GM12891 (cell line): Measurements from ENCODE around the gene ZNF776. TPM values are rescaled to one million over a fixed set of nuclear protein-coding genes. Genes with fewer than 3 reads are reported as not detected.
"Not testable (repeated sequence)": the region's sequence is repeated elsewhere in the genome, so short reads cannot be mapped to it uniquely, and the experiment has no call there.

Experiments
- DNase-seq: peaks from one replicate; pipeline ENCODE4 v3.0.0; 2011; ENCODE audit warnings: low spot score; ENCODE audit not compliant: insufficient read length
- FAIRE-seq: peaks from 2 replicates; lab custom pipeline; 2011; peaks lifted over from hg19 to GRCh38; lab: Jason Lieb, UNC
- PAX5 ChIP-seq: IDR thresholded peaks from 2 replicates; pipeline ENCODE4 v1.6.1; 2011; ENCODE audit warnings: low read length, moderate library complexity, mild to moderate bottlenecking; ENCODE audit not compliant: insufficient read depth, severe bottlenecking
- POLR2A ChIP-seq: IDR thresholded peaks from 2 replicates; pipeline ENCODE4 v1.6.1; 2011; ENCODE audit warnings: low read depth, low read length, control low read depth
- POLR2AphosphoS5 ChIP-seq: IDR thresholded peaks from 2 replicates; pipeline ENCODE4 v1.6.1; 2011; ENCODE audit warnings: low read depth, low read length, control low read depth
- POU2F2 ChIP-seq: IDR thresholded peaks from 2 replicates; pipeline ENCODE4 v1.6.1; 2011; ENCODE audit warnings: low read depth, mild to moderate bottlenecking, control low read depth, low read length, moderate library complexity
- SPI1 ChIP-seq: IDR thresholded peaks from 2 replicates; pipeline ENCODE4 v1.6.1; 2011; ENCODE audit warnings: low read depth, low read length, control low read depth
- TAF1 ChIP-seq: IDR thresholded peaks from 2 replicates; pipeline ENCODE4 v1.6.1; 2011; ENCODE audit warnings: low read depth, low read length, control low read depth
- polyA plus RNA-seq: library from polyadenylated mRNA; unstranded; fragments of >200 nt; gene quantifications from one replicate; pipeline ENCODE4 v1.2.1, GENCODE V29; 2012; ENCODE audit warnings: low read depth, missing spikeins, inconsistent platforms; ENCODE audit not compliant: missing spikeins

ZNF776 gene
- polyA plus RNA-seq: 8.2 TPM

DNA sequence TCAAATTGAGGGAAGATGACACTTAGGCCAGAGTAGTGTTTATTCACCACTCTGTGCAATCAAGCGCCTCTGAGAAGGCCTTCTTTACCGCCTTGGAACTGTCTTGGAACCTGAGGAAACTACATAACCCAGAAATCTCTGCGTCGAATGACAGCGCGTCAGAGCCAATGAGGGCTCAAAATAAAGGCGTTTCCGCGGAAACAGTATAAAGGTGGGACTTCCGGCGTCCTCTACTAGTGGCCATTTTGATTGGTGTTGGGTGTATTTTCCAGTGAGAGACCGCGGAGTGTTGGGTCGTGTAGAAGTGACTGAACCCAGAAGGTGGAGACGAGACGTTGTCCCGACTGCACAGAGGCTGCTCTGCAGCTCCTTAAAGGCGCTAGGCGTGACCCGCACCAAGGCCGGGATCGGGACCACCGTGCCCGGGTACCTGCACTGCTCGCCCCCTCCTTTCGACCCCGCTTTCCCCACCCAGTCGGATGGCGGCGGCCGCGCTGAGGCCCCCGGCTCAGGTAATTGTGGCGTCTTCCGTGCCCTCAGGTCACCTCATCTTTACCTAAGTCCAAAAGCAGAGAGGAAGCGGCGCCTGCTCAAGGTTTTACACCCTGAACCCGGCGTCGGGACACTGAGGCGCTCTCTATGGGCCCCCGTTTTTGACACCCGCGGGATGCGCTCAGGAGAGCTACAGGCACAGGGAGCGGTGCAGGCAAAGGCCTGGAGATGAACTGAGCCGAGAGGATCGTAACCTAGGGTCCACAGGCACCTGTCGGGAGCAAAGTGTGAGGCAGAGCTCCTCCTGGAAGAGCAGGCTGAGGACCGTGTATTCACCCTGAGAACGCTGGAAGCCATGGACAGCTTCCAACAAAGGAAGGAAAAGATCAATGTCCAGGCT, at the start of gene ZNF776:
TSS of gene ZNF776 (plus strand) at position 236 of the 892 bp plus-strand sequence. CDS start at position 480, 244 bp downstream.
- FAIRE-seq (peak; percentile 94), DNase-seq (peak; percentile 80)
- TF ChIP-seq TAF1 (peak; percentile 73; the same call in 1 of the 2 replicates), SPI1 (no peak), POLR2A (peak; percentile 92), POU2F2 (peak; percentile 23; the same call in 1 of the 2 replicates), POLR2AphosphoS5 (peak; percentile 88)

DNA sequence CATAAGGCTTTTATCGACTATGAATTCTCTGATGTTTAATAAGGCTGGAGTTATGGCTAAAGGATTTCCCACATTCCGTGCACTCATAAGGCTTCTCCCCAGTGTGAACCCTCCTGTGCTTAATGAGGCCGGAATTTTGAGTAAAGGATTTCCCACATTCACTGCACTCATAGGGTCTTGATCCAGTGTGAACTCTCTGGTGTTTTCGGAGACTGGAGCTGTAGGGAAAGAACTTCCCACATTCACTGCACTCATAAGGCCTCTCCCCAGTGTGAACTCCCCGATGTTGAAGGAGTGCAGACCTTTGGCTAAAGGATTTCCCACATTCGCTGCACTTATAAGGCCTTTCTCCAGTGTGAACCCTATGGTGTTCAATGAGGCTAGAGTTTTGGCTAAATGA, 45.0 kb upstream of the ZNF776 start:
- FAIRE-seq (no peak), DNase-seq (no peak)
- TF ChIP-seq SPI1 (no peak), PAX5 (no peak), POLR2A (no peak), TAF1 (no peak), POU2F2 (no peak), POLR2AphosphoS5 (no peak)

DNA sequence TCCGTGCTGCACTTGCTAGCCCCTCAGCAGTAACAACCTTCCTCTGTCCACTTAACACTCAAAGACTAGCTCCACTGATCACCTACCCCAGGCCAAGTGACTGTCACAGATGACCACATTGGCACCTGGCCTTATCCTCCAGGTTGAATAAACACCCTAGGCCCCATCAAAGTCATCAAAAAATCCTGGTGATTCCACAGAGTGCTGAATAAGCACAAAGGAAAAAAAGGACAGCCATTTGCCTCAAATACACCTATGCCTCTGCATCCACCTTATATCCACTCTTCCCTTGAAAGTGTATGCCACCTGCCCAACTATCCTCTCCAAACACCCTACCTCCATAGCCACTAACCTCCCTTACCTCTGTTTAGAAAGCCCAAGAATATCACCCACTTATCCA, 40.3 kb upstream of the ZNF776 start:
- DNase-seq (no peak), FAIRE-seq (no peak)
- TF ChIP-seq POLR2AphosphoS5: no peak
- TF ChIP-seq TAF1: no peak
- TF ChIP-seq SPI1: no peak
- no peak for TF ChIP-seq PAX5
- TF ChIP-seq POU2F2: no peak
- TF ChIP-seq POLR2A: no peak

DNA sequence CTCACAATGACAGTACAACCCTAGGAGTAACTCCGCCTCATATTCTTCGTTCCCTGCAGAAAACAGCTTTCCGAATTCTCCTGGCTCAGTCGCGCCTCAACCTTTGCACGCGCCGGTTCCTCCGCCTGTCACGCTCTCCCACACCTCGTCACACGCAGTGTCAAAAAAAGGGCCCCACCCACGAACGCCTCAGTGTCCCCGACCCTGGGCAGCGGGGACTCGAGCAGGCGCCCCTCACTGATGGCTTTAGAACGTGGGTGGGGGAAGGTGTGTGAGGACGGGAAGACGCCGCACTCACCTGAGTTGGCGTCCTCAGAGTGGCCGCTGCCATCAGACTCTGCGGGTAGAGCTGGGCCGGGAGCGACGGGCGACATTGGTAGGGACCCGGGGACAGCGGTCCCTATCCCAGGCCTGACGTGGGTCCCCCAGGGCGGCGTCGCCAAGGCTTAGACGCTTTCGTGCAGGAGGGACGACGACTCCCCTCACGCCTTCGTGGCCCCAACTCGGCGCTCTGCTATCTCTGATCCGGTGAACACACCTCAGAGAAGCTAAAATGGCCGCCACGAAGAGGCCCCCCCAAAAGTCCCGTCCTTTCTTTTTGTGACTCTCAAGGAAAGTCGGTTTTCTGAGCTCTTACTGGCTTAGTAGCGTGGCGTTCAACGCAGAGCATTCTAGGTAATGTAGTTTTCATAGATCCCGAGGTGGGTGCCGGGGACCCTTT, 37.8 kb upstream of the ZNF776 start, which contains the start of gene ZNF154:
TSS of gene ZNF154 (minus strand) at position 564 of the 721 bp plus-strand sequence. CDS start at position 331, 233 bp downstream.
- peak; percentile 41 for FAIRE-seq
- peak; percentile 56 for DNase-seq

DNA sequence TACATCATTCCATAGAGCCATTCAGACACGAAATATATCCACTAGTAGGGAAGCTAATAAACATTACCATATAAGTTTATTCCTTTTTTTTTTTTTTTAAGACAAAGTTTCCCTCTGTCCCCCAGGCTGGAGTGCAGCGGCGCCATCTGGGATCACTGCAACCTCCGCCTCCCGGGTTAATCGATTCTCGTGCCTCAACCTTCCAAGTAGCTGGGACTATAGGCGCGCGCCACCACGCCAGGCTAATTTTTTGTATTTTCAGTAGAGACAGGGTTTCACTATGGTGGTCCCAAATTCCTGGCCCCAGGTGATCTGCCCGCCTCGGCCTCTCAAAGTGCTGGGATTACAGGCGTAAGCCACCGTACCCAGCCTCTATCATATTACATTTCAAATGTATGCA, 37.0 kb upstream of the ZNF776 start:
- TF ChIP-seq SPI1 (no peak), POLR2AphosphoS5 (no peak), POLR2A (no peak), PAX5 (no peak), TAF1 (no peak)
- FAIRE-seq (no peak), DNase-seq (no peak)

More for the DNA sequence above, 37.8 kb upstream of the ZNF776 start, which contains the start of gene ZNF154:
- no peak for TF ChIP-seq POU2F2
- TF ChIP-seq TAF1: no peak
- no peak for TF ChIP-seq PAX5
- peak; percentile 45; the same call in 1 of the 2 replicates for TF ChIP-seq POLR2A
- no peak for TF ChIP-seq SPI1
- peak; percentile 58; the same call in 1 of the 2 replicates for TF ChIP-seq POLR2AphosphoS5

DNA sequence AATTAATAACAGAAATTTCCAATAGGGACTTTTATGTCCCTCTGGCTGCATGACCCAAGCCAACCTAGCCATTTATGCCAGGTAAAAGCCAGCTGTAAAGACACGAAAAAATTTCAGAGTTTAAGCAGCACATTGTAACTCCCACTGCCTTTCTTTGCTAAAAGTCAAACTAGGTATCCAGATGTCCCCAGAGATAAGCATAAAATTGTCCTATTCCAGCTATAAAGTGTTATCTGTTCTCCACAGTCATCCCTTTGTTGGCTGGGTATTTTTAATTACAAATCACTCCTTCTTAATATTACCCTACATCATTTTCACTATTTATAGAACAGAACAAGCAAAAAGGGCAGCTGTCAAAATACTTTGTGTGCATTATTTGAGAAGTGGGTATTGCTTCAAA, 34.4 kb upstream of the ZNF776 start:
- TF ChIP-seq POLR2A (no peak), POU2F2 (no peak), TAF1 (no peak), POLR2AphosphoS5 (no peak), SPI1 (no peak), PAX5 (no peak)
- DNase-seq: no peak
- FAIRE-seq: no peak

DNA sequence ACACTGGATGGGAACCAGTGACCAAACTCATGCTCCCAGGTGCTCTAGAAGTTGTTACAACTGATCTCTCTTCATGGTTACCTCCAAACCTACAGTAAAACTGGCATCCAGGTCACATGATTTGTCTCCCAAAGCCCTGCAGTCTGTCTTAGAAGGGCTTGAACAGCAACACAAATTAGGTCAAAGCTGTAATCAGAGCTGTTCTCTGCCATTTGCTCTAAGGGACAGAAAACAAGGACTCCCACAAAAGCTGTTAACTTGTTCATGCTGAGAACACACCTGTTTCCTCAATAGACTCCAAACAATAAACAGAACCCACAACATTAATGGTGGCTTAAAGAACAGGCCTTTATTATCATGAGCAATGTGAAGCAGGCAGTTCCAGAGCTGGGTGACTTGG, 27.2 kb upstream of the ZNF776 start:
- no peak for FAIRE-seq
- TF ChIP-seq TAF1 (no peak), POLR2AphosphoS5 (no peak), POLR2A (no peak), PAX5 (no peak), SPI1 (no peak), POU2F2 (no peak)
- DNase-seq: no peak

DNA sequence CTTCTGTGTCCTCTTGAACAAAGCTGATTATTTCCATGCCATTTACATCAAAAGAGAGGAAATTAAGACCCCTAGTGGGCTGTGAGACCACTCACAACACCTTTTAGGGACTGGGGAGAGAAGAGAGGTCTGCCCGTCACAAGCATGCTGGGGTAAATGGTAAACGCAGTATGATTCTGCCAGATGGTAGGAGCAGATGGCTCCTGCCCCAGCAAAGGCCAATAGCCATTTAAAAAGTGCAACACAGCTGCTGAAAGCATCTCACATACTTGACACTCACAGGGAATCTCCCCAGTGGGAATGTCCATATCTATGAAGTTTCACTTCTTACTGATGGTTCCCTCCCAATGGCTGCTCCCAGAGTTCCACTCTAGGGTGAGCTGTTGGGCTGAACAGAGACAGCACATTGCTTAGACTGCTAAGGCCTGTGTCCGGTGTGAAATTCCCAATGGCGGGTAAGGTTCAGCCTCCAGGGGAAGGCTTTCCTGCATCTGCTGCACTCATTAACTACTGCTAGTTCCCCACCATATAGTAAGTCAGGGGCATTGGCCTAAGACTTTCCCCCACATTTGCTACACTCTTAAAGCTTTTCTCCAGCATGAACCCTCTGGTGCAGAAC, 26.6 kb upstream of the ZNF776 start:
- no peak for DNase-seq
- no peak for TF ChIP-seq PAX5
- TF ChIP-seq TAF1: no peak
- no peak for TF ChIP-seq POLR2A
- no peak for TF ChIP-seq SPI1
- no peak for TF ChIP-seq POU2F2
- TF ChIP-seq POLR2AphosphoS5: no peak
- FAIRE-seq: no peak

DNA sequence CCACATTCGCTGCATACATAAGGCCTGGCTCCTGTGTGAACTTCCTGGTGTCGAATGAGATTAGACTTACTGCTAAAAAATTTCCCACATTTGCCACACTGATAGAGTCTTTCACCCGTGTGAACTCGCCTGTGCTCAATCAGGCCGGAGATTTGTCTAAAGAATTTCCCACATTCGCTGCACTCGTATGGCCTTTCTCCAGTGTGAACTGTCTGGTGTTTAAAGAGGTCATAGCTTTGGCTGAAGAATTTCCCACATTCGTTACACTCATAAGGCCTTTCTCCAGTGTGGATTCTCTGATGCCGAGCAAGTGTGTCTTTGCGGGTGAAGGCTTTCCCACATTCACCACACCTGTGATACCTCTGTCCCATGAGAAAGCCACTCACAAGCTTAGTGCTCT, 25.7 kb upstream of the ZNF776 start:
- FAIRE-seq (no peak), DNase-seq (no peak)
- TF ChIP-seq POLR2AphosphoS5 (no peak), PAX5 (no peak), POLR2A (no peak), POU2F2 (no peak), TAF1 (no peak), SPI1 (no peak)

DNA sequence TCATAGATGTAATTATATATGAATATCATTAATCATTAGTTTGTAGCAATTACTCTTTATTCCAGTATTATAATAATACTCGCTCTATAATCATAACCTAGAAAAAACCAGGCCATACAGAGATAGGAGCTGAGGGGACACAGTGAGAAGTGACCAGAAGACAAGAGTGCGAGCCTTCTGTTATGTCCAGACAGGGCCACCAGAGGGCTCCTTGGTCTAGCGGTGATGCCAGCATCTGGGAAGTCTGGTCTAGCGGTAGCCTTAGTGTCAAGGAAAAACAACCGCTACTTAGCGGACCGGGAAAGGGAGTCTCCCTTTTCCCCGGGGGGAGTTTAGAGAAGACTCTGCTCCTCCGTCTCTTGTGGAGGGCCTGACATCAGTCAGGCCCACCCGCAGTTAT, 8.3 kb upstream of the ZNF776 start:
- not testable (repeated sequence) for DNase-seq, FAIRE-seq

DNA sequence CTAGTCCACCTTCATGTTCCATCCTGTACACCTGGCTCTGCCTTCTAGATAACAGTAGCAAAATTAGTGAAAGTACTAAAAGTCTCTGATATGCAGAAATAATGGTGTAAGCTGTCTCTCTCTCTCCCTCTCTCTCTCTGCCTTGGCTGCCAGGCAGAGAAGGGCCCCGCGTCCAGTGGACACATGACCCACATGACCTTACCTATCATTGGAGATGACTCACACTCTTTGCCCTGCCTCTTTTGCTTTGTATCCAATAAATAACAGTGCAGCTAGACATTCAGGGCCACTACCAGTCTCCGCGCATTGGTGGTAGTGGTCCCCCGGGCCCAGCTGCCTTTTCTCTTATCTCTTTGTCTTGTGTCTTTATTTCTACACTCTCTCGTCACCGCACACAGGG, 7.8 kb upstream of the ZNF776 start:
- FAIRE-seq, DNase-seq: not testable (repeated sequence)
